SK-N-DZ (cell line): ENCODE measurements around the gene TAF10. TPM values are rescaled to one million over a fixed set of nuclear protein-coding genes. Genes with fewer than 3 reads are reported as not detected.

Experiments
- DNase-seq: peaks from one replicate; pipeline ENCODE4 v3.0.0-alpha.2; 2015; ENCODE audit warnings: low spot score
- polyA plus RNA-seq, 2 experiments: library from polyadenylated mRNA; depleted of rRNA; stranded (reverse); fragments of >200 nt; gene quantifications; 2 replicates each; pipeline ENCODE4 v1.2.3, GENCODE V29; 2014

TAF10 gene
- 27.3 and 34.8 TPM in 2 replicates for polyA plus RNA-seq (2014; cell fraction: cytosol; rRNA removed)
- polyA plus RNA-seq (2014; cell fraction: nucleus; rRNA removed), result 64.6 and 76.8 TPM in 2 replicates

DNA sequence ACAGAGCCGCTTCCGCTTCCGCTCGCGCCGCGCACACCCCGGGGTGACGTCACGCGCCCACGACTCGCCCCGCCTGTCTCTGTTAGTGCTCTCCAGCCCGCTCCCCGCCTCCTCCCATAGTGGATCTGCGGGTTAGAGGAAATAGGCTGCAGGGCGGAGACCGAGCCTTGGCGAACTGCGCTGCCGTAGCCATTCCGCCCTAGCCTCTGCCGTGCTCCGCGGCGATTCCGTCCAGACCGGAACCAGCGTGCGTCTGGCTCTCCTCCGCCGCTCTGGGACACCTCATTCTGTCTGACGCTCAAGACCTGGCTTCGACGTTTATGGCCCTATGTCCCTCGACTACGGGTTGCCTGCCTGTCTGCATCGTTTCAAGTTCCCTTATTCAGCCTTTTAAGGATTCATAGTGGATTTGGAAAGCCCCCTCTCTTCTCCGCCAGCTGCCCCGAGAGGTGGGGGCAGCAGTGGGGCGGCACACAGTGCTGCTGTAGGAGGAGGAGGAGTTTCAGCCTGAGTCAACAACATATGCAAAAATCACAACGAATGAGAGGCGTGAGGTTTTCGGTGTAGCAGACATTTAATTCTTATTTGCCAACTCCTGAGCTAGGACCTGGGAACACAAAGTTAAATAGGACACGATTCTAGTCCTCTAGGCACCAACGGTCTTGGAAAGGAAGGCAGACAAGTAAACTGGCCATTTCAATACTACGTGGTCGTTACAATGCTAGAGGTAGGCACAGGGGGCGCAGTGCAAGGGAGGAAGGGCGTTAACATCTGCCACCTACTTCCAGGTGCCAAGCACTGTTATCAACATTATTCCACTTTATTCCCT lies at the start of gene TAF10:
Gene TAF10, minus strand, starts transcription at position 4 of the 829 bp plus-strand sequence. CDS start 27 bp downstream, outside the sequence.
- DNase-seq, result peak; percentile 93

DNA sequence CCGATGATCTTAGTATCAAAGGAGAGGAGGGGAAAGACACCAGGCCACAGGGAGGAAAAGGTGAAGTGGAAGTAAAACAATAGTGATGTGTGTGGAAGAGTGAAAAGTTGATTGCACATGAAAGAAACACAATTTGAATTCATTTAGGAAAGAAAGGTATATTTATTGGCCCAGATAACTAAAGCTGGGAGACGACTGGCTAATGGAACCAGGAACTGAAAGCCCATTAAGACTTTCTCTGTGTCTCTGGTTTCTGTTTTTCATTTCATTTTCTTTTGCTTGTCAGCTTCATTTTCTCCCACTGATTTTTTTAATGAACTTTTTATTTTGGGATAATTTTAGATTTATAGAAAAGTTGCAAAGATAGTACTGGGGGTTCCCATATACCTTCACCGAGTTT lies 48.7 kb upstream of the TAF10 start:
- no peak for DNase-seq

DNA sequence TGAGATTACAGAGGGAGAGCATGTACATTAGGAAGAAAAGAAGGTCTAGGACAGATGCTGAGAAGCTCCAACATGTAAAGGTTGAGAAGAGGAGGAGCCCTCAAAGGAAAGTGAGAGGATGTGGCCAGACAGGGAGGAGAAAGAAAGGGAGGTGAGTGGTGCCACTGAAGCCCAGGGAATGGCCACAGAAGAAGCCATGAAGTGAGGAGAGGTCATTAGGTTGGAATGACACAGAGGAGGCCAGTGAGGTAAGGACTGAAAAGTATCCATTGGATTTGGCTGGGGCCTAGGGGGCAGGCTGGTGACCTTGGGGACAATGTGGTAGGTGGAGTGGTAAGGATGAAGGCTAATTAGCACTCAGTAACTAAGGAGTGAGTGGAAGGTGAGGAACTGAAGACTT lies 46.6 kb upstream of the TAF10 start:
- DNase-seq, result no peak

DNA sequence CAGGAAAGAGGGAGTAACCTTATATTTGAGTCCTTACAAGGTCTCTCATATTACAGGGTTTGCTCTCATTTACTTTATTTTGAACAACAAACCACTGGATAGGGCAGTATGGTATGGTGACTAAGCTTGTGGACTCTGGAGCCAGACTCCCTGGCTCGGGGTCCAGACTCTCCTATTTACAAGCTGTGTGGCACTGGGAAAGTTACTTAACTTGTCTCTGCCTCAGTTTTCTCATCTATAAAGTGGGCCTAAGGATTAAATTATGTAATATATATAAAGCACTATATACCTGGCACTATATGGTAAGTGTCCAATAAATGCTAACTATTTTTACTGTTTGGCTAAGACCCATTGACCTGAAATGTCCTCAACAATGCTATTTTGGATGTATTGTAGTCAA lies 45.3 kb upstream of the TAF10 start:
- no peak for DNase-seq

DNA sequence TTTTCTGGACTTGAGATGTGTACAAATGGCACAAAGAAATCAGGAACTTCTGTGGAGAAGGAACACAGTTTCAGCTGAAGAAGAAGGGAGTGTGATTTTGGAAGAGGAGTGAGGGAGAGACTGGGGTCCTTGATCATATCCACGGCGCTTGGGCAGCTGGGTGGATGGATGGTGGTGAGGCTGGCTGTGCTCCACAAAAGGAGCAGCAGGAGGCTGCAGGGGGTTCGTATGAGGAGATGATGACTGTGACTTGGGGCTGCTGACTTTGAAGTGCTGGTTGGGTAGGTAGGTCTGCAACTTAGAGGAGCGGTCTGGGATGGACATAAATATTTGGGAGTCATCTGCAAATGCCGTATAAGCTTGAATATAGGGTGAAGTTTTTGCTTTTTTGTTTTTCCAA lies 44.9 kb upstream of the TAF10 start:
- no peak for DNase-seq

- DNase-seq, result no peak
Measured at GRCh38 chr11:6656584-6656915, 44.5 kb upstream of the TAF10 start.

GRCh38 chr11:6655790-6656583 lies 44.0 kb upstream of the TAF10 start, which contains the start of gene DCHS1:
DCHS1 (minus strand) TSS chr11:6655809; CDS start chr11:6641613, 14,196 bp downstream.
- peak; percentile 49 for DNase-seq

DNA sequence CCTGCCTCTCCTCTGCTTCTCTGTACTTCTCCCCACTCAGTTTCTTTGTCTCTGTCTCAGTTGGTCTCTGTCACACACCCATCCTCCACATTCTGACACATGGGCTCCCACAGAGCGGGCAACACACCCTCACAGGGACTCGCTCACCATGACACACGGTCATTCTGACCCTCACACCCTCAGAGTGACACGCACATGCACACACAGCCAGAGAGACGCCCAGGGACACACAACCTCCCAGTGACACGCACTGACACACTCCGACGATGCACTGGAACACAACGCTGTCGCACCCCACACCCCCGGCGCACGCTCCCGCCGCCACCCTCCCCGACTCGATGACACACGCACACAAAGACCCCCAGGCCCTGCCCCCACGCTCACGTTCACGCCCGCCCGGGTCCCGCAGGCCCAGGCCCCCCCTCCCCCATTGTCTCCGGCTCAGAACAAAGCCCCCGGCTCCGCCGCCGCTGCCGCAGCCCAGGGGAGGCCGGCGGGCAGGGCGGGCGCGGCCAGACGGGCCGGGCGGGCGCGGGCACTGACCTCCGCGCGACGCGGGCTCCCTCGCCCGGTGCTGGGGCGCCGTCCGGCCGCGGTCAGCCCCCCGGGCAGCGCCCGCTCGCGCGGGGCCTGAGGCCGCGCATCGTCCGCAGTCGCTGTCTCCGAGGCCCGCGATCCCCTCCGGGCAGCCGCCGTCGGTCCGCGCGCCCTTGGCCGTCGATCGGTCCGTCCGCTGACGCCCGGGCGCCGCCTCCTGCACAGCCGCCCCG lies 43.2 kb upstream of the TAF10 start:
- peak; percentile 41 for DNase-seq

- DNase-seq, result no peak
Measured at GRCh38 chr11:6654281-6655019, 42.4 kb upstream of the TAF10 start.

GRCh38 chr11:6653656-6654055 lies 41.6 kb upstream of the TAF10 start:
- DNase-seq, result no peak

GRCh38 chr11:6653097-6653496 lies 41.1 kb upstream of the TAF10 start:
- no peak for DNase-seq

DNA sequence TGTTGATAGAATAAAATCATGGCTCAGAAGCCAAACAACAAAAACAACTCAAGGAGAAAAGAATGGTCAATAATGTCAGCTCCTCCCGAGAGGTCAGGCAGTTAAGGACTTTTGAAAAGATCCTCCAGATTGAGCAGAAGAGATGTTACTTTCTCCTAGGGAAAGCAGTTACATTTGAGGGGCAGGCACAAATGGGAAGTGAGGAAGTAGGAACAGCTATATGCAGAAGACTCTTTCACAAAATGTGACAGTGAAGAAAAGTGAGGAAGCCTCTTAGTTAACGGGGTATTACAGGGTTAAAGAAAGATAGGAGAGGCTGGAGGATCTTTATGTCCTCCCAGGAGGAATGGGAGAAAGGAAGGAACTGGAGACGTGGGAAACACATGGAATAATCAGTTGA lies 40.2 kb upstream of the TAF10 start:
- no peak for DNase-seq

- DNase-seq, result no peak
Measured at GRCh38 chr11:6650980-6651379, 39.0 kb upstream of the TAF10 start.

DNA sequence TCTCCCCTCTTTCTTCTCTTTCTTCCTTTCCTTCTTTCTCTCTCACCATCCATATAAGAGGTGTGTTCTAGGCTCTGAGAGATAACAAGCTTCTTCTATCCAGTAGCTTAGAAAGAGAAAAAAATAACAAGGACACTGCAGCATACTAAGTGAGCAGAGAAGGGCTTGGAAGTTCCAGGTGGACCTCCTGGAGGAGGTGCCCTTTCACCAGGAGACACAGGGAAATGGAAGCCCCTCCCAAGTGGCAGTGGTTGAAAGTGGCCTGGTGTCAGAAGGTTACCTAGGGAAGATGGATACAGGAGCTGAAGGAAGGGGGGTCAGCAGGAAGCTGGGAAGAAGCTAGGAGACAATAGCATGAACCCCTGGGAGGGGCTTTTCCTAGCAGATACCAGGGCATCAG lies 38.1 kb upstream of the TAF10 start:
- no peak for DNase-seq

DNA sequence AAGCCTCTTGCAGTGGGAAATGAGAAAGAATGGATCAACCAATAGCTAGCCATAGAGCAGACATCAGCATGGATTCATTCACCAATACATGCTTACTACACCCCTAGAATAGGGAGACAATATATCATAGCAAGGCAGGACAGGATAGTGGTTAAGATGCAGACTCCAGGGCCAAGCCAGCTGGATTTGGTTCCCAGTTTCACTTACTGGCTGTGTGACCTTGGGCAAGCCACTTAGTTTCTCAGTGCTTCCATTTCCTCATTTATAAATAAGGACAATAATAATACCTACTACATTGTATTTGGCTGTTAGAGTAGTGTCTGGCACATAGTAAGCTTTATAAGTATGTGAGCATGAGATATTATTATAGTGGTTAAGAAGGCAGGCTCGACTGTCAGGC lies 36.5 kb upstream of the TAF10 start:
- no peak for DNase-seq

DNA sequence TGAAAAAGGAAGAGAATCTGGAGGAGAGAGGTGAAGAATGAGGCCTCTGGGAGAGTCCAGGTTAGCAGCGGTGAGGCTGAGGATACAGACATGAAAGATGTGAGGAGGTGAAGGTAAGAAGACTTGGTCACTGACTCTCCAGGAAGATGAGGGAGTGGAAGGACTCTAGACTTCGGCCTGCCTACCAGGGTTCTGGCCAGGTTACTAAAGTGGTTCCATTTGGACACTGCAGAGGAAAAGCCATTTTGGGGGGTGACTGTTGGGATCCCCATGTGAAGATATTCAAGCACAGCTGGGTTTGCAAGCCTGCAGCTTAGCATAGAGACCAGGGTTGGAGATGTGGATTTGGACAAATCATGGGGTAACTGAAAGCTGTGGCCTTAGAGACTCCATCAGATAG lies 35.8 kb upstream of the TAF10 start:
- DNase-seq, result no peak

- DNase-seq, result no peak
Measured at GRCh38 chr11:6646918-6647679, 35.1 kb upstream of the TAF10 start.

DNA sequence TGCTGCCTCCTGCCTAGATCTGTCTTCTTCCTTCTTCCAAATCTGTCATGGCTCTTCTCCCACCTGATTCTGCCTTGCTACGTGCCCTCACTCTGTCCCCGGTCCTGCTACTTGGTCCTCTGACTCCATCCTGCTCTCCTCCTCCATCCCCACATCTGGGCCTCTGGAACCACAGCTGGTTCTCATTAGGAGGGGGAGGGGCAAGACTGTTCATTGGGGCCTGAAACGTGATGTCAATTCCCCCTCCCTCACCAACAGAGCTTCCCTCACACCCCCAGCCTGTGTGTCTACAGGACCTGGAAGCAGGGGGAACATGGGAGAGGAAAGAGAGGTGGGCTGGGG lies 34.5 kb upstream of the TAF10 start:
- no peak for DNase-seq

DNA sequence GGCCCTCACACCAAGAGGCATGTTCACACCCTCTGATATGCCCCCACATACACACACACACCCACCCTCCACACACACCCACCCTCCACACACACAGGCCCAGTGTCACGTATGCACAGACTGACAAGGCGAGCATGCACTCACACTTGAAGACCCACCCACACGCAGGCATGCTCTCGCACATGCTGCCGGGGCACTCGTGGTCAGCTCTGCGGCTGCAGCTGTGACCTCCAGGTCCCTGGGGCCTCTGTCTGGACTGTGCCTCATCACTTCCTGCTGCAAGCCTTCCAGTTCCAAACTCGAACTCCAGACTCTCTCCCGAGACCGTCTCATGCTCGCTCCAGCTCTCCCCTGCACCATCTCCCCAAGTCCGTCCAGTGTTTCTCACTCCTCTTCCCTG lies 34.1 kb upstream of the TAF10 start:
- DNase-seq, result no peak

DNA sequence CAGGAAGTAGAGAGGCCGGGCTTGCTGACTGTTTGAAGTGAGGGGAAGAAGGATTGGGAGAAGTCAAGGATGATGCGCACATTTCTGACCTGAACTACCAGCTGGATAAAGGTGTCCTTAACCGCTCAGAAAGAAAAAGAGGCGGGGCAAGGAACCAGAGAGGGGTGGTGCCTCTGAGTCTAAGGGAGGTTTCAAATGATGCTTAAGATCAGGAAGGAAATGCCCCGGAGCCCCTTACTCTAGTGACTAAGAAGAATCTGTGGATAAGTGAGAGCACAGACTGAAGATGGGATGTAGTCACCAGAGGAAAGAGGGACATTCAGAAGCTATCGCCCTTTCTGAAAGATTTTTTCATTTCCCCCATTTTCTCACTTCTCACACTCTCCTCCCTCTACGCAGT lies 30.9 kb upstream of the TAF10 start:
- no peak for DNase-seq
